CD4-positive, alpha-beta T cell treated with Interleukin-15 for 1 hour (primary cell): Measurements from ENCODE around the gene NFU1.
"Not testable (repeated sequence)": the region's sequence is repeated elsewhere in the genome, so short reads cannot be mapped to it uniquely, and the experiment has no call there.

Source experiments
- DNase-seq: peaks from one replicate; pipeline ENCODE4 v3.0.0-alpha.2; 2020

NFU1 gene

GRCh38 chr2:69386360-69386759, 50.9 kb downstream of the NFU1 start:
- no peak for DNase-seq

- no peak for DNase-seq
Observed at GRCh38 chr2:69385443-69386151, 51.6 kb downstream of the NFU1 start.

- DNase-seq = no peak
Observed at GRCh38 chr2:69384618-69385081, 52.6 kb downstream of the NFU1 start.

- DNase-seq = no peak
Observed at GRCh38 chr2:69383176-69383812, 53.9 kb downstream of the NFU1 start.

- no peak for DNase-seq
Observed at GRCh38 chr2:69382547-69382946, 54.7 kb downstream of the NFU1 start.

GRCh38 chr2:69381337-69381737, 55.9 kb downstream of the NFU1 start:
- no peak for DNase-seq

- no peak for DNase-seq
Observed at GRCh38 chr2:69380072-69380917, 56.9 kb downstream of the NFU1 start.

GRCh38 chr2:69376403-69376802, 60.8 kb downstream of the NFU1 start:
- DNase-seq = no peak

- DNase-seq = no peak
Observed at GRCh38 chr2:69375494-69376353, 61.5 kb downstream of the NFU1 start.

- DNase-seq = no peak
Observed at GRCh38 chr2:69372767-69373166, 64.5 kb downstream of the NFU1 start.

- no peak for DNase-seq
Observed at GRCh38 chr2:69369802-69370201, 67.4 kb downstream of the NFU1 start.

GRCh38 chr2:69368588-69368987, 68.6 kb downstream of the NFU1 start:
- no peak for DNase-seq

- no peak for DNase-seq
Observed at GRCh38 chr2:69359371-69359770, 77.9 kb downstream of the NFU1 start.

GRCh38 chr2:69358914-69359313, 78.3 kb downstream of the NFU1 start:
- no peak for DNase-seq

- no peak for DNase-seq
Observed at GRCh38 chr2:69356471-69356870, 80.8 kb downstream of the NFU1 start.

GRCh38 chr2:69354976-69355375, 82.3 kb downstream of the NFU1 start:
- not testable (repeated sequence) for DNase-seq

GRCh38 chr2:69353360-69353759, 83.9 kb downstream of the NFU1 start:
- no peak for DNase-seq

- DNase-seq = no peak
Observed at GRCh38 chr2:69348781-69349180, 88.5 kb downstream of the NFU1 start.
